Stimulated activated naive CD8-positive, alpha-beta T cell treated with anti-CD3 and anti-CD28 coated beads, Interleukin-15, Interleukin-2, amounts not matched to agents 100 U/mL and 50 U/mL, for 24 hours (primary cell): Measurements from ENCODE around the gene PEPD.

ENCODE experiments used
- ATAC-seq: fragments of 150-1000 bp; cut with Tn5 transposase; one replicate; pipeline ENCODE4 v1.10.0; 2021
- DNase-seq: peaks from one replicate; pipeline ENCODE4 v3.0.0; 2021

The PEPD gene

GRCh38 chr19:33437821-33438671 lies 83.5 kb downstream of the PEPD start:
- ATAC-seq (no peak), DNase-seq (no peak)

DNA sequence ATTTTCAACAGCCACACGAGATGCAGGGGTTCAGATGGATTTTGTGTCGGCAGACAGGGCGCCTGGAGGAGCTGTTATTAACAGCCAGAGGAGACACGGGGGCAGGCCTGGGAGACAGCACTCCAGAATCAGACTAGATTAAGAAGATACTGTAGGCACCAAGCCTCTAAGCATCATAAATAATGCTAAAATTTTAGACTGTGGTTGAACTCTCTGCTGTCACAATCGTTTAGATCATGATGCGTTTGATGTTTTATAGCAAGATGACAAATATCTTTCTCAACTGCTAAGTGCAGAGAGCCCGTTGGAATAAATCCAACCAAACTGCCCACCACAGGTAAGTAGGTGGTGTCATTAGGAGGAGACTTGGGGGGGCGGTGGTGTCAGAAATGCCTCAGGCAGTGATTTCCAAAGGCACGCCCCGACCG lies 84.2 kb downstream of the PEPD start:
- ATAC-seq (no peak), DNase-seq (no peak)

DNA sequence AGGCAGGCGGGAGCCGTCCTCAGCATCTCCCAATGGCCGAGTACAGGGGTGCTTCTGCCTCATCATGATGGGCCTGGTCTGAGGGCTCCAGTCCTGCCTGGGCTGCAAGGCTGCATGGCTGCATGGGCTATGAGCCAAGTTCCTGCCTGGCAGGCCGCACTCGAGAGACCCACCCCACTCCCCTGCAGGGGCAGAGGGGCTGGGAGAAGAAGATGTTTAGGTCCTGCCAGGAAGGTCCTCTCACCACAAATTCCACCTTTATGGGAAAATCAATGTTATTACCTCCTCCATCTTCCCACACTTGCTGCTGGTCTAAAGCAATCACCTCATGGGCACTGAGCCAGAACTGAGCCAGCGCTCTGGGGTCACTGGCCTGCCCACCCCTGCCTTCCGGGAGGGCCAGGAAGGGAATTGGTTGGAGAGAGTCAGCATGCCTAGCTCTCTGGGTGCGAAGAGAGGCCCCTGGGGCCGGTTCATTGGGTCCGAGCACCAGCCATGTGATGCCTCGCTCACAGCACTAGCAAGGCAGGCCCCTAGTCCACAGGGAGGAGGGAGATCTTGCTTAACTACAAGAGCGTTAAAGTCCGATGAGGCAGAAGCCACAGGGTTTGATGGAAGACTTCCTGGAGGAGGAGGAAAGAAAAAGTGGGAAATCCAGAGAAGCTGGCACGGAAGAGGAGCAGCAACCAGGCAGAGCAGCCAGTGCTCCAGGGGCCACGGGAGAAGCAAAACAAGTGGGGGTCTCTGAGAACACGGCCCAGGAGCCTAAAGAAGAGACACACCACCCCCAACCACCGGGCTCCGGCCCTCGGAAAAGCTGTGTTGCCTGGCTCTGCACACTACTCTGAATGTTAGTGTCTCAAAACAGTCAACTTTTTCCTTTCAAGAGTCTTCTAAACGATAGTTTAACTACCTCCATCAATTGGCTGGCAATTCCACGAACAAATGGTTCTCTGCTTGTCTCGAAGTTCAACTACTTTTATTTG lies 84.9 kb downstream of the PEPD start:
- no peak for ATAC-seq
- no peak for DNase-seq

DNA sequence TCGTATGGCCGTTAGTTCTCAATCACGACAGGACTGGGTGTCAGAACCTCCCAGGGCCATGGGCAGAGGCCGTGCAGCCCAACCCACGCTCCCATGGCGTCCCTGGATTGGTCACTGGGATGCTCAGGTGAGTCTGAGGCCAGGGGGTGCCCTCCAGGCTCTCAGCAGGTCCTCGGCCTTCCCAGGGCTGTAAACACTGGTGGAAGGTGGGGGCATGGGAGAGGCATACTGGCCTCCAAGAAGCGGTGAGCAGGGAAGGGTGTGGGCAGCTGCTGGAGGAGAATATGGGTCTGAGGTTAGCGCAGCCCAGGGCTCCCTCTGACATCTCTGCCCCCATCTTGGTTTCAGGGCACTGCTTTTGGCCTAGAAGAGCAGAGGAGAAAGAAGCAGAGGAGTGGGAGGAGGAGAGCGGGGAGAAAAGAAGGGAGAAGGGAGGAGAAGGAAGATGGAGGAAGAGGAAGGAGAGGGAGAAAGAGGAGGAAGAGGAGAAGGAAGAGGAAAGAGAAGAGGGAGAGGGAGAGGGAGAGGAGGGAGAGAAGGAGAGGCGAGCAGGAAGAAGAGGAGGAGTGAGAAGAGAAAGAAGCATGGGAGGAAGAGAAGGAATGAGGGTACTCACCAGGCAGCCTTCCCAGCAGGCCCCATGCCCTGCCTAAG lies 85.8 kb downstream of the PEPD start:
- ATAC-seq: no peak

DNA sequence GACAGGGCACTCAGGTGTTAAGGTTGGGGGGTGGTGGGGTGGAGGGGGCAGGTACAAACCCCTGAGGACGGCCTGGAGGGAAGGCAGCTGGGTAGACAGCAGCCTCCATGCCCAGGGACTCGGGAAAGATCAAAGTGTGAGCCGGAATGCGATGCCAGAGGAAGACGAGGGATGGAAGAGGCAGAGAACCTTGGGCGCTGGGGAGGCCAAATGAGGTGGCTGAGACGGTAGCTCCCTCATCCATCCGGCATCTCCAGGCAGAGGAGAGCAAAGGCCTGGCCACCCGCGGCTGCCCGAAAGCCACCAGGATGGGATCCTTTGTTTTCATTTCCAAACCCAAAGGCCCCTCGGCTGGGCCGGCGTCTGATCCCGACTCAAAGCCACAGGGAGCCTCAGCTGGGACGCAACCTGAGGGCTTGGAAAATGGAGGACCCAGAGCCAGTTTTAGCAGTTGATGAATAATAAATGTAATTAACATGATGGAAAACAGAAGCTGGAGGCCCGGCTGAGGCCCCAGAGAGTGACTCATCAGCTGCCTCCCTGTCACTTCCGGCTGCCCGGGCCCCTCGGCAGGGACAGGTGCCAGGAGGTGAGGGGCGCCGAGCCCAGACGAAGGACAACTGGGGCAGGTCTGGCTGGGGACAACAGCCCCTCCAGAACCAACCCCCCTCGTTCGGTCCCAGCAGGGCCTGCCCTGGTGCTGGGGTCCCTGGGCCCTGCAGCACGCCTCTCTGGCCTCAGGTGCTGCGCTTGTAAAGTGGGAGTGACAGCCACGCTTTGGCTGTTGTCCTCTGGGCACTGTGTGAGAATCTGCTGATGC lies 86.5 kb downstream of the PEPD start:
- DNase-seq: no peak
- no peak for ATAC-seq

More for the DNA sequence above, 85.8 kb downstream of the PEPD start:
- no peak for DNase-seq

DNA sequence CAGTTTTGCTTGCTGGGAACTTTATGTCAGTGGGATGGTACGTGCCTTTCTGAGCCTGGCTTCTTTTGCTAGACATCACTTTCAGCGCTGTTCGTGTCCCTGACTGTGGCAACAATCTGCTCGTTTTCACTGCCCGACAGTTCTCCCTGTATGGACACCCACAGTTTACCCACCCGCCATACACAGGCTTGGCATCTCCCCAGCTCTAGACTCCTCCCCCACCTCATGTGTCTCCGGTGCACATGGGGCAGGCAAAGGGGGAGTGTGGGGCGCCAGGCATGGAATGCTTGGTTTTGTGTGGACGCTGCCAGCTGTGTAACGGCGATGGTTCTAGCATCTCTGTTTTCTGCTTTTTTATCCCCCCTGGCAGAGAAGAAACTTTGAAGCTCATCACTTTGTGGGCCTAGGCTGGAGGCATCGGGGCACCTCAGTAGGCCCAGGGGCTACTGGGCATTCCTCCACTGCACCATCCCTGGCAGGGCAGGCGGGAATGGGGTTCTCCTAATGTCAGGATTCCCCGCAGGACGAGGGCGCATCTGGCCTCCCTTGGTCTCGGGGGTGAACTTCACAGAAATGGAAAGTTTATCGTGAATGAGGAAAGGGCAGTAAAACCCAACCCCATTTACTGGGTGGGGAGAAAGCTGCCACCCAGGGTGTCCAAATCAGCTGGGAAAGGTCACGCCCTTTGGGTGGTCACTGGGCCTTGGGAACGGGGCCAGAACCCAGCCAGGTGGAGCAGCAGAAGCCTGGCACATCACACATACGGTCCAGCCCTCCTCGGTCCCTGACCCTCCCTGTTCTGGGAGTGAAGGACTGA lies 87.3 kb downstream of the PEPD start:
- DNase-seq: no peak
- ATAC-seq: no peak

GRCh38 chr19:33432446-33433170 lies 89.0 kb downstream of the PEPD start:
- ATAC-seq (no peak), DNase-seq (no peak)

DNA sequence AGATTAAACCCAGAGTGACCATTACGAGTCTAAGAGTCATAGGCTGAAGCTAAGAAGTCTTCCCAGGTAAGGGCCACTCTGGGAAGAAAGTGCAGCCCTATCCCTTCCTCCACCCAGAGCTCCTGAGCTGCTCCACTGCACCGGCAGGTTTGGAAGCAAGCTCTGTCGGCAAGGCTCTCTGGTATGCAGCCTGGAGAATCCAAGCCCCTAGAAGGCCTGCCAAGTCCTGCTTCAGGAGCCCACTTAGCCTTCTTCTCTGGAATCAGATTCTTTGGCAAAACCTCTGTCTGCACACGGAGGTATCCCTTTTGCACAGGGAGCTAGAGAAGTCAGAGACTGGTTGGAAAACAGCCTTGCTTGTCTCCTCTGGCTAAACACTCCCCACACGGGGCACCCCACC lies 89.6 kb downstream of the PEPD start:
- ATAC-seq (no peak), DNase-seq (no peak)

DNA sequence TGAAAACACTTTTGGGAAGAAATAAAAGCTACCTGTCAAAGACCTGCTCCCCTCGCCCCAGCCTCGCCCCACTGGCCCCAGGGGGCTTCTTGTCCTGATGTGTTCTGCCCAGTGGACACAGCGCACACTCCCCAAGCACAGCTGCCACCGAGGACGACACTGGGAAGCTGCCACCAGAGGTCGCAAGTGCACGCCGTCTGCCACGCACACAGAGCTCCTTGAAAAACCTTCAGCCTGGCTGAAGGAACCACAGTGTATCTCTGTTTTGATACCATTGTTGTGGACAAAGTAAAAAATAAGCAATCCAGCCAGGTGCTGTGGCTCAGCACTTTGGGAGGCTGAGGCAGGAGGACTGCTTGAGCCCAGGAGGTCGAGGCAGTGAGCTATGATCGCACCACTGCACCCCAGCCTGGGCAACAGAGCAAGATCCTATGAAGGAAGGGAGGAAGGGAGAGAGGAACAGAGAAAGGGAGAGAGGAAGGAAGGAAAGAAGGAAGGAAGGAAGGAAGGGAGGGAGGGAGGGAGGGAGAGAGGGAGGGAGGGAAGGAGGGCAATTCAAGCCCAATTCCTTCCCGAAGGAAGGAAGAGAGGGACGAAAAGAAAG lies 90.8 kb downstream of the PEPD start:
- ATAC-seq (peak; percentile 68), DNase-seq (peak; percentile 71)

DNA sequence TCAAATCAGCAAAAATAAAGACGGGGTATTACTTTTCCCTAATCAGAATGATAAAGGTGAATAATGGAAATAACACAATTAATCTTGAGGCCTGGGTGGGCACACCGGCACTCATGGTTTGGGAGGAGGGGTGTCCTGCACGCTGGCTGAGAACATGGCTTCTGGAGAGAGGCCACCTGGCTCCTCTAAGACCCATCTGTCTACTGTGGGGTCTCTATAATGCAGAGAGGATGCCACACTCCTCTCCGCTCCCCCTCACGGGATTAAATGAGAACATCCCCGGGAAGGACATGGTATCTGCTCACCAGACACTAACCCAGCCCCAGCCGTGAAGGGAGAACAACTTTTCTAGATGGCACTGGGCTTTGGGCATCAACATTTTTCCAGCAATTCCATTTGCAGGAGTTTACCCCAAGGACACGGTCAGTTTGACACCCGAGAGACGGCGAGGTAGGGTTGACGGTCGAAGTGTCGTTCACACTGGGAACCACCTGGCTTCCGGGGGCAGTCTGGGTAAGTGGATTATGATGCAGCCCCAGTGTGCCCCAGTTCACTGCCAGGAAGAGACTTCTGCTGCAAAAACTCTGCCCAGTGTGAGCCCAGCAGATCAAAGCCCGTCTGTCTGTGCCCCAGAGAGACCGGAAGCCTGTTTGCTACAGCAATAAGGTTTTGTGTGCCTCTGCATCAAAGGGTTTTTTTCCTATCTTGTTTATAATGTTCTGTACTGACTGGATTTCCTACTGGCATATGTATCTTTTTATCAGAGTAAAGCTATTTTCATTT lies 91.5 kb downstream of the PEPD start:
- ATAC-seq (no peak), DNase-seq (no peak)

DNA sequence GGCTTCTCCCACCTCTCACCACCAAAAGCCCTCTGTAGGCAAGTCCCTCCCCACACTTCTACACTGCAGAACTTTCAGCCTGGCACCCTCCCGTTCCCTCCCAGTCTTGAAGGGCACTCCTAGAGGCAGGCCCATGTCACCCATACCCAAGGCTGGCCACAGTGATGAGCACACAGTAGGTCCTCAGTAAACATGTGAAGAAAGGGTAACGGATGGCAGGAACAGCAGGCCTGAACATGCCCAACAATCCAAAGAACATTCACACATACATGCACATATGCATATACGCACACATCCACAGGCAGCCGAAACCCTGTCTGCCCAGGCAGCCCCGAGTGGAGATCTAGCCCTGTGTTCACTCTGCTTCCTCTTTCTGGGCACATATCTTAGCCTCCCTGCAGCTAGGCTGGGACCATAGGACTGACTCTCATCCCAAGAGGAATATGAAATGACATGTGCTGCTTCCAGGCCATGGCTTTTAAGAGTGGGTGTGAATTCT lies 92.9 kb downstream of the PEPD start:
- ATAC-seq: no peak
- DNase-seq: no peak

DNA sequence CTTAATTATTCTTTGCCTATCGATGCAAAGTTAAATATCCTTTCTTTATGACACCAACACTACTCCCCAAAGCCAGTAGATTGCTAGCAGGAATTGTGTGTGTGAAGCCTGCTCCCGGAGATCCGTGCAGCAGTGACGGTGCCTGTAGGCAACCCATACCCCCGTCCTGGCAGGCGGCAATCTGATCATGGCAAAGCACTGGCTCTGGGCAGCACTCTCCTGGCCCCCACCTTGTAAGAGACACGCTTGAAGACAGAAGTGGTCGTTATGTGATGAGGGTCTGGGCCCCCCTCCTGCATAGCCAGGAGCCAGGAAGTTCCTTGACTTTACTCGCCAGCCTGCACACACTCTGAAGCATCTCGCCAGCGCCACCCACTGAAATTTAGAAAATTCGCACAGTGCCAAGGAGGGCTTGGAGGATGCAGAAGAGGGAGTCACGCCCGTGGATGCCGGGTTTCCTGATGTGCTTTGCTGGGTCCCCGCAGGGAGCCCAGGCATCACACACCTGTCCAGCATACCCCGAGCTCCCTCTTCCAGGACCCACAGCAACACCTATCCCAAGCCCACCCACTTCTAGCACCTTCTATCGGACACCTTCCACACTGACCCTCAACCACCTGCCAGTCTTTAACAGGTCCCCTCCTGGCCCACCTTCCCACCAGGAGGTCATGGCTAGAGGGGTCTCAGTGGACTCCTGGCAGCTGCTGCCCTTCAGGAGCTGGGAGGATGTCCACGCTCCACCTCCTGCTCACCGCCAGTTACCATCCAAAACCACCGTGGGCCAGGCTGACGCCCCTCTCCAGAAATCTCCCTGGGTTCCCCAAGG lies 93.6 kb downstream of the PEPD start:
- no peak for DNase-seq

GRCh38 chr19:33426621-33427361 lies 94.8 kb downstream of the PEPD start:
- ATAC-seq (no peak), DNase-seq (no peak)

More for the DNA sequence above, 93.6 kb downstream of the PEPD start:
- ATAC-seq: no peak

GRCh38 chr19:33424181-33424580 lies 97.4 kb downstream of the PEPD start:
- DNase-seq (no peak), ATAC-seq (no peak)

GRCh38 chr19:33422369-33423180 lies 99.0 kb downstream of the PEPD start:
- no peak for ATAC-seq
- no peak for DNase-seq

- ATAC-seq: no peak
- no peak for DNase-seq
These were observed 100.2 kb downstream of the PEPD start for GRCh38 chr19:33421368-33421767.
